Skin of body (tissue), 2 donors: ENCODE data around the gene TMEM121. TPM values are rescaled to one million over a fixed set of nuclear protein-coding genes. Genes with fewer than 3 reads are reported as not detected.
A peak's percentile ranks its signal among the peaks of the same experiment; 100 is the strongest.

ENCODE experiments used
- DNase-seq: peaks from one replicate; lab custom pipeline; 2025; lab: John Stamatoyannopoulos, UW
- total RNA-seq: library from RNA; depleted of rRNA; stranded (reverse); fragments of >200 nt; gene quantifications from one replicate; pipeline ENCODE4 v1.2.3, GENCODE V29; 2014

Gene TMEM121
- total RNA-seq, 1 donor from 2014 or later: 3.7 TPM

- peak; percentile 40 for DNase-seq
Measured at GRCh38 chr14:105486974-105487448, 39.4 kb upstream of the TMEM121 start.

DNA sequence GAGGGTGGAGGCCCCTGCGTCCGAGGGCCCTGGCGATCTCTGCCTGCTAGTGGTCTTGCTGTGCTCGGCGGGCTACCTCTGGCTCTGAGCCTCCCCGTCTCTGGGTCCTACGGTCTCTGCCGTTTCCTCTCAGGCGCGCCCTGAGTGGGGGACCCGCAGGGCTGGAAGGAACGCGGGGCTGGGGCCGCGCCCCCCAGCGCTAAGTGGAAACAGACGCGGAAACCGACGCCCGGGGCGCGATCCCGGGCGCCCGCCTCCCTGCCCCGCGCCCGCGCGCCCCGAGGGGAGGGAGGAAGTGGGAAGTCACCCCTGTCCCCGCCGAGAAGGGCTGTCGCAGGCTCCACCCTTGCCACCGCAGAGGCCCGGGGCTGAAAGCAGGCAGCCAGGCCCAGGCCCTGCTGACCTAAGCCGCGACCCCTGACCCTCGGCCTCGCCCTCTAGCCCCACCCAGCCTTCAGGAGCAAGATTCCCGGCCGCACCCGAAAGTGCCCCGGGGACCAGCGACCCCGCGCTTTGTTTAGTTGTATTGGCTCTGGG lies 38.9 kb upstream of the TMEM121 start:
- peak; percentile 72 for DNase-seq

DNA sequence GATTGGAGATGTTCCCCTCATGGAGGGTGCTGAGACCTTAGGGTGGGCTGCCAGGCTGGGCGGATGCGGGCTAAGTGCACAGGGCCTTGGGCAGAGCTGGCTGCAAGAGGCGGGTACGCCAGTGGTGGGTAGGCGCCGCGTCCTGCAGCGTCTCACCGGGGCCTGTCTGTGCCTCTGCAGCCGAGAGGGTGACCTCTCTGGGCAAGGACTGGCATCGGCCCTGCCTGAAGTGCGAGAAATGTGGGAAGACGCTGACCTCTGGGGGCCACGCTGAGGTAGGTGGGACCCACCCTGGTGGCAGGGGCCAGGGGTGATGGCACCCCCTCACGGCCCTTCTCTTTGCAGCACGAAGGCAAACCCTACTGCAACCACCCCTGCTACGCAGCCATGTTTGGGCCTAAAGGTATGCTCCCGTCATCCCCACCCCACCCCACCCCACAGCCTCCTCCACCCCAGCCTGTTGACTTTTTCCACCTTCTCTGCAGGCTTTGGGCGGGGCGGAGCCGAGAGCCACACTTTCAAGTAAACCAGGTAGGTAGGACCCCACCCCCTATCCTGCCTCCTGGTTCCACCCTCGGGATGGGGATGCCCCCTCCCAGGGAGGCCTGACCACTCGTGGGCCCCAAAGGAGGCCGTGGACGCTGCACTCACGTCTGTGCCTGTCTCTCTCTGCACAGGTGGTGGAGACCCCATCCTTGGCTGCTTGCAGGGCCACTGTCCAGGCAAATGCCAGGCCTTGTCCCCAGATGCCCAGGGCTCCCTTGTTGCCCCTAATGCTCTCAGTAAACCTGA lies 38.2 kb upstream of the TMEM121 start:
- DNase-seq: no peak

DNA sequence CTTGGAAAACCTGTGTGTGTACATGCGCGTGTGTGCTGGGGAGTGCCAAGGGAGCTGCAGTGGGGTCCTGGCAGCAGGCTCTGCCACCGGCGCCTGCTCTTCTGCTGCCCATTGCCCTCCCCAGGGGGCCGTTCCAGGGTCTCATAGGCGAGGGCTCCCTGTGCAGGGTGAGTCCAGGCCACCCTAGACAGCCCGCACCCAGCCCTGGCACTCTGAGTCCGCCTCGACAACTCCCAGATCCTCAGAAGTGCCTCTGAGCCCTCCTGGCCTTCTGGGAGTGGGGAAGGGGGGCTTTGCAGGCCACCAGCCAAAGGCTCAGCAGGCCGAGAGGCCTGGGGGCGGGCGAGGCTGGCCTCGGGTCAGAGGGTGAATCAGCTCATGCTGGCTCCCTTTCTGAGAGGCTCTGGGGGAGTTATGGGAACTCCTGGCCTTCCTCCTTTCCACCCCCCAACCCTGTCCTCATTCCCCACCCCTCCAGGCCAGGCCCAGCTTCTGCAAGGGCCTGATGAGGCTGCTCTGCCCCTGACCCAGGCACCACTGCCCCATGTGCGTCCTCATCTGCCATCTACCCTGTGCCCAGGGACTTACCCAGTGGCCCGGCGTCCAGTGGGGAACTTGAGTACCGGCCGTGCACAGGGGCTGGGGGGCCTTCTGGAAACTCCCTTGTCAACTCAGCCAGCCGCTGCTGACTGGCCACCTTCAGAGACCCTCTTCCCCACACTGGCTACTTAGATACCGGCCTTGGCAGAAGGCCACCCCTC lies 37.4 kb upstream of the TMEM121 start:
- no peak for DNase-seq

- DNase-seq: peak; percentile 93
Measured at GRCh38 chr14:105489542-105490266, 36.7 kb upstream of the TMEM121 start.

GRCh38 chr14:105490267-105490571 lies 36.2 kb upstream of the TMEM121 start:
- DNase-seq: no peak

- DNase-seq: peak; percentile 100
Measured at GRCh38 chr14:105490572-105491365, 35.6 kb upstream of the TMEM121 start, which contains the start of gene TEDC1. TSS of gene TEDC1 (plus strand) at chr14:105491246. CDS start at chr14:105491376, 130 bp downstream.

- peak; percentile 76 for DNase-seq
Measured at GRCh38 chr14:105491366-105491973, 34.9 kb upstream of the TMEM121 start.

- DNase-seq: no peak
Measured at GRCh38 chr14:105492031-105492970, 34.1 kb upstream of the TMEM121 start.

DNA sequence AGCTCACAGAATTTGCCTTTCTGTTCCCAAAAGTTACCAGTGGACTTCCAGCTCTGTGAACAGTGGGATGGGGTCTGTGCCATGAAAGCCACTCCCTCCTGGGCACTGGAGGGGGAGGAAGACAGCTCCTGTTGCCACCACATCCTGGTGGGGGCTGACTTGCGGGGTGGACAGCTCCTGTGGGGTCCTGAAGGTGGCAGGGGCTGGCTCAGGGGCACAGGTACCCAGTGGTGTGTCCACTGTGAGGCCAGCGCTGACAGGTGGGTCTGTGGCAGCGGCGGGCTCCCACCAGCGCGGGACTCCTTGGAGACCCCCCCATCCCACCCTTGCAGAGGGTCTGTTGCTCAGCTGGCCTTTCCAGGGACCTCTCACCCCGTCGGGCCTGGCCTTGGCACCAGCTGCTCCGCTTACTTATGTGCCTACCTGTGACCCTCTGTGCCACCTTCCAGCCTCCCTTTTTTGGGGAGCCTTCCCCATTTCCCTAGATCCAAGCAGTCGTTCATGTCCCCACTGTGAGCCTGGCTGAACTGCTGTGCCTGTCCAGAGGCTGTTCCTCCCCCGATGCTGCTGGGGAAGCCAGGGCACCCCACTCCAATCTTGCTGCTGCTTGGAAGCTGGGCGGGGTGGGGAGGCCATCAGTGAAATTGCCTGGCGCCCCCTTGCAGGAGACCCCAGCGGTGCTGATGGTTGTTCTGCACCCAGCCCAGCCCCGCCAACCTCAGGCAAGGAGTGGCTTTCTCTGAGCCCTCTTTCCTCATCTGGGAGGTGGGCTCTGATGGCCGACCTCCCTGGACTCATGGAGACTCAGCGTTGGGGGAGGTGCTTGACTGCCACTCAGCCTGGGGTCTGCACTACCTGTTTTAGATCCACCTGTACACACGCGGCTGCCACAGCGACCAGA lies 33.2 kb upstream of the TMEM121 start:
- DNase-seq: no peak

DNA sequence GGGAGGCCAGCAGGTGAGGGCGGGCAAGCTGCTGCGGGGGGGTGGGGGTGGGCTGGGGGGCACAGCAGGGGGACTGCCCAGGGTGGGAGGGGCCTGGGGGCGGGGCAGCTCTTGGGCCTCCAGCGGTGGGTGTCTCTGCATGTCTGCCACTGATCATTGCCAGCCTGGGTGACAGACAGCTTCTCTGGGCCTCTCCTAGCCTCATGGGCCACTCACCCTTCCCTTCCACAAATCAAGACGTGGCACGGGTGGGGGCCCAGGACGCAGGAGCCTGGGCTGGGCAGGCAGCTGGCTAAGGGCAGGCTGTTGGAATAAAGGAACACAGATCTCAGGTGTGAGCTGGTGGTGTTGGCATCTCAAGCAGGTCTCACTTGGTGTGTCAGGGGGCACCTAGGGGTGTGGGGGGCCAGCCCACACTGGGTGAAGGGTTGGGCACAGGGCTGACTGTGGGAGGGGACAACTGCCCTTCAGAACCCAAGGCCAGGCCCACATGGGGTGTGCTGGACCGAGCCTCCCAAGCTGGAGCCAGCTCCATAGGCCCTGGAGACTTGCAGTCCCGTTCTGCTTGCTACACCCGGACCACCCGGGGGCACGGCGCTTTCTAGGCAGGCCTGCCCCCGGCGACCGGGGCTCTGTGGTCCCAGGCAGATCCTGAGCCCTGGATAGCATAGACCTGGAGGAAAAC lies 32.3 kb upstream of the TMEM121 start:
- DNase-seq: no peak

DNA sequence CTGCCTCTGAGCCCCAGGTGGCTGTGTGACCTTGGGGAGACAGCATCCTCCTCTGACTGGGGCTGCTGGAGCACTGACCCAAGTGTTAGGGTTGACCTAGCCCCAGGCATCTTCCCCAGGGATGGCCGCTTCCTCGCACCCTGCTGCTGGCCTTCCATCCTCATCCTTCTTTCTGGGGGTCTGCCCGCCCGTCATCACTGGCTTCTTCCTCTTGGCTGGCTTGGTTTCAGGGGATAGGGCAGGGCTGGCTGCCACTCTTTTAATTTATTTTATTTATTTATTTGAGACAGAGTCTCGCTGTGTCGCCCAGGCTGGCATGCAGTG lies 31.8 kb upstream of the TMEM121 start:
- DNase-seq: no peak

GRCh38 chr14:105495101-105495989 lies 31.0 kb upstream of the TMEM121 start:
- DNase-seq: no peak

DNA sequence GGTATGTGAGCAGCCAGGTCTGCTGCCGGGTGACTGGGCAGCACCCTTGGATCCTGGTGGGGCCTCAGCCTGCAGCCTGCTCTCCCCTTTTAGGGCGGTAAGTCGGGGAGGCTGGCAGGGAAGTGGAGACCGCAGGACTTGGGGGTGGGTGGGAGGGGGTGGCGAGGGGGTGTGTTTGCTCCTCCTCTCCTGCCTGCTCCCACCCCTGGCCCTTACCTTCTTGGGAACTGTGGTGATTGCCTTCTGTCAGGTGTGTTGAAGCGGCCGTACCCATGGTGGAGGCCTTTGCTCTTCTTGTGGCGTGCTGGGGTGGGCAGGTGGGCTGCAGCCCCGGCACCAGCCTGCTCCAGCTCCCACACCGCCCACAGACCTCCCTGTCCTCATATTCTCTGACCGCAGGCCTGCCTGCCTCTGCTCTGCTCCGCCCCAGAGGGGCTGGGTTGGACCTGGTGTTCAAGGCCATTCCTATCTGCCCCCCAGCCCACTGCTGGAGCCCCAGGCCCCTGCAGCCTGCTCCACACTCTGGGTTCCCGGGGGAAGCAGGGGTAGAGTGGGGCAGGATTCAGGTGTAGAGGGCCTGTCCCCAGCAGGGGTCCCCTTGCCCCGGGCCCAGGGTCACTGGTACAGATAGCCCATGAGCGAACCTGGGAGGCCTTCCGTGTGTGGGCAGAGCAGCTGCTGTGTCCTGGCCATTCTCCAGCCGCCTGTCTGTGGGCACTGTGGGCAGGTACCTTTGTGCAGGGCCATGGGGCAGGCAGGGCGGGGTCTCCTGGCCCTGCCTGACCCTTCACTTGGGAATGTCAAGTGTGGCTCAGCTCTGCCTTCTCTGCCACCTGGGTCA lies 30.2 kb upstream of the TMEM121 start:
- no peak for DNase-seq

DNA sequence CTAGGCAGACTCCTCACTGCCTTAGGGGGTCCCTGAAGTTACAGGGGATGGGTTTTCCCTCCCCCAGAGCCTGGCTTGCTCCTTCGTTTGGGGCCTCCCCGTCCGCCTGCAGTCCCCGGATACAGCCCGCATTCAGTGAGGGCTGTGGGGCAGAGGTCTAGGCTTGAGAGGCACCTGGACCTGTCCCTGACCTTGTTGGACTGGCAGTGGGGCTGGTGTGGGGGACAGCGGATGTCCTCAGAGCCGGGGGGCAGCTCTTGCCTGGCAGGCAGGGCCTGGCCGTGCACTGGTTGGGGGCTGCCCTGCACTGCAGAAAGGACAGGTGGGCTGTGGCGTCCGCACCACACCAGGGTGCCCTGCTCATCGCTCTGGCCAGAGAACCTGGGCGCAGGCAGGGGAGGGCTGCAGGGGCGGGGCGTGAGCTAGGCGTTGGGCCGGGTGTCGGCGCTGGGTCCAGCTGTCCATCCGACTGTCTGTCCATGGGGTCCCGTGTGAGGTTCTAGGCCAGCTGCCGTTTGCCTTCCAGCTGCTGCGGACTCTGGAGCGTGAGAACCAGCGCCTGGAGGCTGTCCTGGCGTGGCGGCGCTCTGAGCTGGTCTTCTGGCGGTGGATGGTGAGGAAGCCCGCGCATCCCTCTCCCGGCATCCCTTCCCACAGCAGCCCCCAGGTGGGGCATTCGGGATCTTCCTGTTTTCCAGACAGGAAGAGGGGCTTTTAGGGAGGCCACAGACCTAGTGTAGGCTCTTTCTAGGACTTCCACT lies 29.4 kb upstream of the TMEM121 start:
- DNase-seq: no peak
